K562 (cell line): ENCODE results near the gene POFUT2. TPM values are rescaled to one million over a fixed set of nuclear protein-coding genes. Genes with fewer than 3 reads are reported as not detected.

Experiments used
- ATAC-seq: fragments of 200-7000 bp; cut with Tn5 transposase; 3 replicates; pipeline ENCODE4 v1.9.1; 2020; ENCODE audit warnings: moderate library complexity
- BruUV-seq: library from RNA; stranded (reverse); fragments of 400-500 nt; replicated peaks from 2 replicates; lab custom pipeline; 2021; lab: Mats Ljungman, UMichigan
- CTCF ChIA-PET: fragments of 300-600 bp; formaldehyde crosslinking; extraction: SDS; loops from one replicate; lab custom pipeline; 2021; ENCODE audit warnings: low intra/inter-chr PET ratio; lab: Yijun Ruan, JAX
- POLR2A ChIA-PET: fragments of 300-600, 350-650 bp; sonication (Branson Sonifier 250); formaldehyde crosslinking; extraction: SDS; loops from one replicate; lab custom pipeline; 2021; ENCODE audit warnings: antibody characterized with exemption, inconsistent platforms; lab: Yijun Ruan, JAX
- DNase-seq, 4 experiments: peaks; one replicate each; pipeline versions ENCODE4 v3.0.0 to v3.0.0-alpha.2; 2011 to 2018; ENCODE audit warnings: low spot score in 3 of 4, mixed read lengths in 3 of 4; ENCODE audit errors: extremely low read depth in 1 of 4
- FAIRE-seq: peaks from 2 replicates; lab custom pipeline; 2011; peaks lifted over from hg19 to GRCh38; lab: Jason Lieb, UNC
- H2AFZ ChIP-seq: 2 replicates; pipeline ENCODE4 v1.6.0; 2011; ENCODE audit warnings: low read depth, low read length, control low read depth, inconsistent platforms
- H3K27ac ChIP-seq: fragments of 200-600 bp; 3 replicates; pipeline ENCODE4 v1.8.0; 2011; ENCODE audit warnings: low read depth, mild to moderate bottlenecking, control low read depth, inconsistent platforms, low read length, moderate library complexity, mixed read lengths; ENCODE audit errors: extremely low read depth
- H3K27me3 ChIP-seq, 2 experiments: fragments of 300-600 bp in 1 of 2; 2 replicates in 1 of 2; 3 replicates in 1 of 2; pipeline versions ENCODE4 v1.6.0 to v1.8.0; 2011; ENCODE audit warnings: inconsistent platforms in 2 of 2, low read length in 2 of 2, mild to moderate bottlenecking in 1 of 2, mixed read lengths in 1 of 2, moderate library complexity in 1 of 2; ENCODE audit not compliant: control insufficient read depth in 2 of 2, insufficient read depth in 2 of 2
- H3K36me3 ChIP-seq: fragments of 300-600 bp; 3 replicates; pipeline ENCODE4 v1.8.0; 2011; ENCODE audit warnings: mild to moderate bottlenecking, low read length, inconsistent platforms; ENCODE audit not compliant: control insufficient read depth, insufficient read depth
- H3K4me1 ChIP-seq, 2 experiments: fragments of 200-600 bp in 1 of 2; replicated peaks in 1 of 2; 2 replicates in 1 of 2; 3 replicates in 1 of 2; pipeline versions ENCODE4 v1.5.1 to v1.8.0; 2011; ENCODE audit warnings: inconsistent platforms in 2 of 2, low read length in 2 of 2, mild to moderate bottlenecking in 1 of 2, mixed read lengths in 1 of 2, moderate library complexity in 1 of 2; ENCODE audit not compliant: control insufficient read depth in 2 of 2, insufficient read depth in 2 of 2
- H3K4me2 ChIP-seq: 2 replicates; pipeline ENCODE4 v1.6.1; 2011; ENCODE audit warnings: low read length, control low read depth, inconsistent platforms, mixed read lengths; ENCODE audit not compliant: insufficient read depth
- H3K4me3 ChIP-seq: fragments of 200-600 bp; sonication (generic), shearing (Covaris generic); 2 replicates; pipeline ENCODE4 v1.5.1; 2016; ENCODE audit warnings: control low read depth, inconsistent platforms
- H3K79me2 ChIP-seq: fragments of 200-600 bp; 3 replicates; pipeline ENCODE4 v1.8.0; 2011; ENCODE audit warnings: low read length, inconsistent platforms; ENCODE audit not compliant: control insufficient read depth, insufficient read depth
- H3K9ac ChIP-seq, 2 experiments: 2 replicates each; pipeline versions ENCODE4 v1.6.0 to v1.6.1; 2011; ENCODE audit warnings: low read depth in 2 of 2, low read length in 2 of 2, control low read depth in 1 of 2, inconsistent platforms in 1 of 2, mild to moderate bottlenecking in 1 of 2, mixed read lengths in 1 of 2; ENCODE audit not compliant: insufficient read depth in 1 of 2
- H3K9me1 ChIP-seq: one replicate; pipeline ENCODE4 v1.6.0; 2011; ENCODE audit warnings: inconsistent platforms, mild to moderate bottlenecking, low read length, moderate library complexity; ENCODE audit not compliant: control insufficient read depth, insufficient read depth
- H3K9me3 ChIP-seq: replicated peaks from 2 replicates; pipeline ENCODE4 v1.5.1; 2011; ENCODE audit warnings: low read depth, low read length, inconsistent platforms; ENCODE audit not compliant: control insufficient read depth, insufficient read depth
- H4K20me1 ChIP-seq: replicated peaks from 2 replicates; pipeline ENCODE4 v1.6.1; 2011; ENCODE audit warnings: low read length, inconsistent platforms, mixed read lengths; ENCODE audit not compliant: control insufficient read depth, insufficient read depth
- CREM ChIP-seq: IDR thresholded peaks from 2 replicates; pipeline ENCODE4 v1.6.1; 2014; ENCODE audit warnings: antibody characterized with exemption, low read depth
- GABPA ChIP-seq: fragments of 200-800 bp; sonication (Bioruptor generic); conservative IDR thresholded peaks from 2 replicates; pipeline ENCODE4 v1.6.1; 2016; ENCODE audit warnings: low read depth, missing genetic modification characterization, missing compliant biosample characterization
- MAFK ChIP-seq: IDR thresholded peaks from 2 replicates; pipeline ENCODE4 v1.6.1; 2011; ENCODE audit warnings: low read length, improper control_type of control experiment
- NR4A1 ChIP-seq, 2 experiments: fragments of 250-450 bp in 1 of 2; fragments of 450-650 bp in 1 of 2; sonication (Bioruptor Pico) in 1 of 2; IDR thresholded peaks; 2 replicates each; pipeline versions ENCODE4 v1.4.0 to v1.6.1; 2016 to 2020; ENCODE audit warnings: mild to moderate bottlenecking in 2 of 2, missing compliant biosample characterization in 1 of 2, missing genetic modification characterization in 1 of 2, moderate library complexity in 1 of 2
- WGBS: fragments of 100-300 bp; shearing (Covaris generic); methylation state at CpG from one replicate; pipeline ENCODE4 v1.1.6; 2016; ENCODE audit warnings: low coverage, mixed read lengths; ENCODE audit not compliant: insufficient coverage; ENCODE audit errors: missing lambda C conversion rate; 5-methylcytosine and 5-hydroxymethylcytosine counted together
- in situ Hi-C: fragments of 300-500 bp; cut with MboI; formaldehyde crosslinking; loops from 4 replicates; pipeline ENCODE4 v1.15.0; 2018; ENCODE audit warnings: inconsistent platforms, mixed read lengths
- intact Hi-C: fragments of 100-400 bp; cut with micrococcal nuclease; formaldehyde crosslinking; loops from 2 replicates; pipeline ENCODE4 v1.14.2; 2022
- polyA plus RNA-seq, 8 experiments: library from polyadenylated mRNA; depleted of rRNA in 4 of 8; stranded (reverse) in 5 of 8; unstranded in 3 of 8; fragments of >200 nt; fragmentation: Nextera tagmentation in 2 of 8; fragmentation: Illumina TruSeq in 1 of 8; extraction: Ambion mirVana in 2 of 8; extraction: Trizol in 1 of 8; gene quantifications; 2 replicates each; pipeline versions ENCODE4 v1.2.1 to v1.2.3, GENCODE V29; 2011 to 2014; ENCODE audit warnings: inconsistent platforms in 1 of 8, missing spikeins in 1 of 8
- total RNA-seq, 7 experiments: library from RNA; depleted of rRNA in 6 of 7; stranded (reverse); fragments of >200 nt in 6 of 7; fragmentation: Illumina TruSeq in 2 of 7; extraction: Trizol in 2 of 7; gene quantifications; 2 replicates each; pipeline versions ENCODE4 v1.2.1 to v1.2.3, GENCODE V29; 2011 to 2021; ENCODE audit warnings: low replicate concordance in 1 of 7
- TF ChIP-seq, protein P1 (sequence below): fragments of 250-450 bp; sonication (Bioruptor Pico); IDR thresholded peaks from 2 replicates; pipeline ENCODE4 v1.8.0; 2022; ENCODE audit warnings: moderate library complexity, mild to moderate bottlenecking, inconsistent platforms
- TF ChIP-seq, protein P2 (sequence below): fragments of 450-650 bp; formaldehyde crosslinking; IDR thresholded peaks from 2 replicates; pipeline ENCODE4 v1.4.0; 2020; ENCODE audit warnings: mild to moderate bottlenecking

Gene POFUT2
- total and polyA plus RNA-seq, 9 of the 15 experiments (the other 6 are each of a cell fraction or from before 2014, with no cell fraction given) = 1.1 to 24.2 (median 11.0) TPM

DNA sequence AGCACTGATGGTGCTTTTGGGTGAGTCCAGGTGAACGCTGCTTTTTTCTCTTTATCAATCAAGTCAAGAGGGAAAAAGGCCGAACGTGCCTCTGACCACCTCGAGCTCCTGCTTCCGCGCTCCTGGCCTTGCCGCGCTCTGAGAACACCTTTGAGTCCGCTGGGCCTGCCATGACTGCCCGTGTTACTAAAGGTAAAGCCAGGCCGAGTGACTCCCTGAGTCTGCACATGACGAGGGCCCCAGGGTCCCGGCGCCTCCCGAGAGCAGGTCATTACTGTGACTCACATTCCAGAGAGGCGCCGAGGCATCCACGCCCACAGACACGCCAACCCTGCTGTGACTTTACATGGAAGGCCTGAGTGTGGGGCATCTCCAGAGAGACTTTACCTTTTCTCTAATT lies 11.1 kb downstream of the POFUT2 start:
- DNase-seq (no peak), ATAC-seq (no peak), FAIRE-seq (no peak)
- Histone ChIP-seq H3K4me1 (peaks cover 0 to 7% of the 10 kb centered on the region in 2 experiments; a peak in 4 of 5 replicates), H3K4me2 (no peak overlapping the region), H4K20me1 (0 out of 2 replicates have a peak, but pooled peaks cover 4% of the 10 kb centered on the region), H3K4me3 (no peak overlapping the region), H3K36me3 (peaks cover 66% of the 10 kb centered on the region), H3K27ac (no peak overlapping the region), H3K9me3 (no peaks in the 10 kb centered on the region), H2AFZ (no peak overlapping the region), H3K9me1 (peaks cover 9% of the 10 kb centered on the region), H3K27me3 (no peaks in the 10 kb centered on the region), H3K9ac (peak overlapping the region in 1 of 2 experiments; percentile 31; a peak in 2 of 4 replicates), H3K79me2 (no peaks in the 10 kb centered on the region)
- in situ Hi-C loops (no loop called here), intact Hi-C loops (no loop called here)
- no TSS peak for BruUV-seq
- ChIA-PET CTCF (no interaction called here), POLR2A (interaction anchor here (0.6 kb wide), 1 partner anchor 16 kb away, joined by 3 read pairs; no protein-coding TSS in a partner anchor)
- TF ChIP-seq CREM = no peak
- TF ChIP-seq, protein P1, sequence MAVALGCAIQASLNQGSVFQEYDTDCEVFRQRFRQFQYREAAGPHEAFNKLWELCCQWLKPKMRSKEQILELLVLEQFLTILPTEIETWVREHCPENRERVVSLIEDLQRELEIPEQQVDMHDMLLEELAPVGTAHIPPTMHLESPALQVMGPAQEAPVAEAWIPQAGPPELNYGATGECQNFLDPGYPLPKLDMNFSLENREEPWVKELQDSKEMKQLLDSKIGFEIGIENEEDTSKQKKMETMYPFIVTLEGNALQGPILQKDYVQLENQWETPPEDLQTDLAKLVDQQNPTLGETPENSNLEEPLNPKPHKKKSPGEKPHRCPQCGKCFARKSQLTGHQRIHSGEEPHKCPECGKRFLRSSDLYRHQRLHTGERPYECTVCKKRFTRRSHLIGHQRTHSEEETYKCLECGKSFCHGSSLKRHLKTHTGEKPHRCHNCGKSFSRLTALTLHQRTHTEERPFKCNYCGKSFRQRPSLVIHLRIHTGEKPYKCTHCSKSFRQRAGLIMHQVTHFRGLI (CRISPR knock-in tag) = no peak
- no peak for TF ChIP-seq GABPA (tag)
- no peak for TF ChIP-seq MAFK
- TF ChIP-seq, protein P2, sequence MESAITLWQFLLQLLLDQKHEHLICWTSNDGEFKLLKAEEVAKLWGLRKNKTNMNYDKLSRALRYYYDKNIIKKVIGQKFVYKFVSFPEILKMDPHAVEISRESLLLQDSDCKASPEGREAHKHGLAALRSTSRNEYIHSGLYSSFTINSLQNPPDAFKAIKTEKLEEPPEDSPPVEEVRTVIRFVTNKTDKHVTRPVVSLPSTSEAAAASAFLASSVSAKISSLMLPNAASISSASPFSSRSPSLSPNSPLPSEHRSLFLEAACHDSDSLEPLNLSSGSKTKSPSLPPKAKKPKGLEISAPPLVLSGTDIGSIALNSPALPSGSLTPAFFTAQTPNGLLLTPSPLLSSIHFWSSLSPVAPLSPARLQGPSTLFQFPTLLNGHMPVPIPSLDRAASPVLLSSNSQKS (CRISPR knock-in tag) = no peak
- no peak for TF ChIP-seq NR4A1 (CRISPR knock-in tag; IDR thresholded peaks at IDR 0.05)
- no peak for TF ChIP-seq NR4A1 (tag; IDR thresholded peaks at IDR 0.05)
- 92% methylated on average over 19 of the region's 19 CpGs for WGBS
